Prostate gland (tissue), 2 donors: ENCODE results near the gene PPFIA3.

ENCODE experiments used
- POLR2A ChIP-seq: fragments of 450-650 bp; IDR thresholded peaks from one replicate; pipeline ENCODE4 v1.6.1; 2016; ENCODE audit warnings: antibody characterized with exemption, mild to moderate bottlenecking
- TF ChIP-seq, protein P1 (sequence below), 4 experiments: fragments of 200-600 bp in 2 of 4; fragments of 450-650 bp in 2 of 4; sonication (generic) in 2 of 4; IDR thresholded peaks; 1 replicate in 3 of 4; 2 replicates in 1 of 4; pipeline ENCODE4 v1.5.1; 2016 to 2019; ENCODE audit warnings: antibody characterized with exemption in 4 of 4, mild to moderate bottlenecking in 2 of 4, moderate library complexity in 2 of 4

DNA sequence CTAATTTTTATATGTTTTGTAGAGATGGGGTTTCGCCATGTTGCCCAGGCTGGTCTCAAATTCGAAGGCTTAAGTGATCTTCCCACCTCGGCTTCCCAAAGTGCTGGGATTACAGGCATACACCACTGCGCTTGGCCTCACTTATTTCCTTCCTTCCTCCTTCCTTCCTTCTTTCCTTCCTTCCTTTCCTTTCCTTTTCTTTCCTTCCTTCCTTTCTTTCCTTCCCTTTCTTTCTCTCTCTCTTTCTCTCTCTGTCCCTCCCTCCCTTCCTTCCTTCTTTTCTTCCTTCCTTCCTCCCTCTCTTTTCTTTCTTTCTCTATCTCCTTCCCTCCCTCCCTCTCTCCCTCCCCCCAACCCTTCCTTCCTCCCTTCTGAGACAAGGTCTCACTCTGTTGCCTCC, 75.1 kb downstream of the PPFIA3 start:
- TF ChIP-seq, protein P1, sequence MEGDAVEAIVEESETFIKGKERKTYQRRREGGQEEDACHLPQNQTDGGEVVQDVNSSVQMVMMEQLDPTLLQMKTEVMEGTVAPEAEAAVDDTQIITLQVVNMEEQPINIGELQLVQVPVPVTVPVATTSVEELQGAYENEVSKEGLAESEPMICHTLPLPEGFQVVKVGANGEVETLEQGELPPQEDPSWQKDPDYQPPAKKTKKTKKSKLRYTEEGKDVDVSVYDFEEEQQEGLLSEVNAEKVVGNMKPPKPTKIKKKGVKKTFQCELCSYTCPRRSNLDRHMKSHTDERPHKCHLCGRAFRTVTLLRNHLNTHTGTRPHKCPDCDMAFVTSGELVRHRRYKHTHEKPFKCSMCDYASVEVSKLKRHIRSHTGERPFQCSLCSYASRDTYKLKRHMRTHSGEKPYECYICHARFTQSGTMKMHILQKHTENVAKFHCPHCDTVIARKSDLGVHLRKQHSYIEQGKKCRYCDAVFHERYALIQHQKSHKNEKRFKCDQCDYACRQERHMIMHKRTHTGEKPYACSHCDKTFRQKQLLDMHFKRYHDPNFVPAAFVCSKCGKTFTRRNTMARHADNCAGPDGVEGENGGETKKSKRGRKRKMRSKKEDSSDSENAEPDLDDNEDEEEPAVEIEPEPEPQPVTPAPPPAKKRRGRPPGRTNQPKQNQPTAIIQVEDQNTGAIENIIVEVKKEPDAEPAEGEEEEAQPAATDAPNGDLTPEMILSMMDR (IDR thresholded peaks at IDR 0.05): no peak
- TF ChIP-seq POLR2A: no peak
